HG02870 (cell line): Measurements from ENCODE around the gene ALDH3A2.
"Not testable (repeated sequence)": the region's sequence is repeated elsewhere in the genome, so short reads cannot be mapped to it uniquely, and the experiment has no call there.

Source experiments
- ATAC-seq: cut with Tn5 transposase; IDR thresholded peaks from one replicate; pipeline ENCODE4 v1.9.1; 2021; ENCODE audit warnings: mild to moderate bottlenecking, moderate library complexity; ENCODE audit not compliant: unreplicated experiment

The ALDH3A2 gene

GRCh38 chr17:19677736-19678379, 29.3 kb downstream of the ALDH3A2 start:
- no peak for ATAC-seq

- ATAC-seq, result no peak
Measured at GRCh38 chr17:19678581-19679453, 30.3 kb downstream of the ALDH3A2 start.

- ATAC-seq, result no peak
Measured at GRCh38 chr17:19683117-19683516, 34.6 kb downstream of the ALDH3A2 start.

DNA sequence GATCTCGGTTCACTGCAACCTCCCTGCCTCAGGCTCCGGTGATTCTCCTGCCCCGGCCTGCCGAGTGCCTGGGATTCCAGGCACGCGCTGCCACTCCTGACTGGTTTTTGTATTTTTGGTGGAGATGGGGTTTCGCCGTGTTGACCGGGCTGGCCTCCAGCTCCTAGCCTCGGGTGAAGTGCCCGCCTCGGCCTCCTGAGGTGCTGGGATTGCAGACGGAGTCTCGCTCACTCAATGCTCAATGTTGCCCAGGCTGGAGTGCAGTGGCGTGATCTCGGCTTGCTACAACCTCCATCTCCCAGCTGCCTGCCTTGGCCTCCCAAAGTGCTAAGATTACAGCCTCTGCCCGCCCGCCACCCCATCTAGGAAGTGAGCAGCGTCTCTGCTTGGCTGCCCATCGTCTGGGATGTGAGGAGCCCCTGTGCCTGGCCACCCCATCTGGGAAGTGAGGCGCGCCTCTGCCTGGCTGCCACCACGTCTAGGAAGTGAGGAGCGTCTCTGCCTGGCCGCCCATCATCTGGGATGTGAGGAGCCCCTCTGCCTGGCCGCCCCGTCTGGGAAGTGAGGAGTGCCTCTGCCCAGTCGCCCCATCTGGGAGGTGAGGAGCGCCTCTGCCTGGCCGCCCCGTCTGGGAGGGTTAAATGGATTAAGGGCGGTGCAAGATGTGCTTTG, 36.5 kb downstream of the ALDH3A2 start:
- not testable (repeated sequence) for ATAC-seq

GRCh38 chr17:19686400-19687090, 38.0 kb downstream of the ALDH3A2 start:
- no peak for ATAC-seq

GRCh38 chr17:19702217-19702641, 53.7 kb downstream of the ALDH3A2 start:
- no peak for ATAC-seq

GRCh38 chr17:19703106-19703827, 54.7 kb downstream of the ALDH3A2 start:
- ATAC-seq, result no peak

DNA sequence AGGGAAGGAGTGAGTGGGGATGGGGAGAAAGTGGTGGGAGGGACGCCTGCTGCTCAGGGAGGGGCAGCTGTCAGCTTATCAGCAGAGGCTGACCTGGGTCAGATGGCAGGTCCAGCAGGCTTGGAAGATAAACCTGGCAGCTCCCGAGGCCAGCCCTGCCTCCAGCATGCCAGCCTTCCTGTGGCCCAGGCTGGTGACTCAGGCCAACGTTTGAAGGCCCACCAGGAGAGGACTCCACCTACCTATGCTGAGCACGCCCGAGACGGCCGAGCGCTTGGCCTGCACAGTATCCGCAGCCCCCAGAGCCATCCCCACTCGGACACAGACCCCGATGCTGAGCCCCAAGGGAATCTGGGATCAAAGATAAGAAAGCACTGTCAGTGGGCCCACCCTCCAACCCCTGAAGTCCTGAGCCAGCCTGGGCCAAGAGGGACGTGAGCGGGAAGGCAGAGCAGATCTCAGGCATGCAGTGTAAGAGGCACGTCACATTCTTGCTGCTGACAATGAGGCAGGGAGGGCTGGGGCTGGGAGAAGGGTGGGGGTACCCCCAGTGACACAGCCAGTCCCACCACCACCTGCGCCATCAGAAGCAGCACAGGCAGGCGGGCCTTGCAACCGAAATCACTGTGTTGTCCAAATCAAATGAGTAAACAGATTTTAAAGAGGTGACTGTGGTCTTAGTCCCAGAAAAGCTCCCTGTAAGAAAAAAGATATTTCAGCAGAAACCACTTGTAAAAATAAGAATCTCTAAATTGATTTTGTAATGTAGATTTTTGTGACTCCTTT, 55.5 kb downstream of the ALDH3A2 start:
- no peak for ATAC-seq

DNA sequence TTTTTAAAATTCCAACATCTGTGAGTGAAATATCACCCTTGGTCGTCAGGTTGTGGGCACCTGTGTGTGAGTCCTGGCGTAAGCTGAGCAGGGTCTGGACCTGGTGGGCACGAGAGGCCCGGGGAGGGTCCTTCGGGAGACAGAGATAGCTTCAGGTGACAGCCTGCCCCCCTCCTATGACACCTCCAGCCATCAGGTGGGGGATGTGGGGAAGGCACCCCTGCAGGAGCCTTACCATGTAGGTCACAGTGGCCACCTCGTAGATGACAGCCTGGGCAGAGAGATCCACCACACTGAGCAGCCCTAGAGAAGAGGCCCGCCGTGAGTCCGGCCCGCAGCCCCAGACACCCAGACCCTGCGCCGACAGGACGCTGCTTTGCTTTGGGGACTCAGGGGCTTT, 56.6 kb downstream of the ALDH3A2 start:
- no peak for ATAC-seq

GRCh38 chr17:19705771-19706770, 57.5 kb downstream of the ALDH3A2 start:
- ATAC-seq, result no peak

DNA sequence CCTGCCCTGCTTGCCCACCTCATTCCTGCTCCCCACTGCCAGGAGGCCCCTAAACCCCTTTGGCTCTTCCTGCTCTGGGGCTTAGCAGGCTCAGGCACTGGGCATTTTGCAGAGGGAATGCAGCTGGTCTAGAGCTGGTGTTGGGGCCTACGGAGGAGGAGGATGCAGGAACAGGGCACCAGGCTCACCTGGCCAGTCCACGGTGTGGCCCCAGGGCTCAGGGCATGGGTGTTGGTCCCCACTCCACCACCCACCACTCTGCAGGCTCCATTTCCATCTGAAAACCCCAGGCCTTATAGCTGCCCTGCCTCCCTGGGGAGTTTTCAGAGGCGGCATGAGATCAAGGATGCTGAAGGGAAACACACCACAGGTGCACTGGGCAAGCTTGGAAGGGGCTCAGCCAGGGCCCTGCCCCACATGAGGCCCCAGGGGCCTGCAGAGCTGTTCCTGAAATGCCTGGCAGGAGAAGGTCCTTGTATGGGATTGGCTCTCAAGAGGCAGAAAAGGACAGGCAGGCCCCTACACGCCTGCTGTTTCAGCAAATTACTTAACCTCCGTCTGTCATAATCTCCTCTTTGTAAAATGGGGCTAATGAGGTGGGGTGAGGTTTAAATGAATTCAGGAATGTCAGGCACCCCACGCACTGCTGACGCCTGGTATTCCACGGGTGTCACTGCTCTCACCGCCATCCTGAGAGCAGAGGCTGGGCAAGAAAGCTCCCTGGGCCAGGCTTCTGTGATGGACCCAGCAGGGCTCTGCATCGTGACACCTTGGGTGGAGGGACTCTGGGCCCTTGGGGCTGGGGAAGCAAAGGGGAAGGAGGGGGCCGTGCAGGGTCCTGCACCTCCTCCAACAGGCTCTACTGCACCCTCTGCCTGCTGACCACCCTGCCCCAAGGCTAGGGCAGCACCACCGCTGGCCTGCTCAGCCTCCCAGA, 58.5 kb downstream of the ALDH3A2 start:
- no peak for ATAC-seq

GRCh38 chr17:19707728-19708221, 59.2 kb downstream of the ALDH3A2 start:
- no peak for ATAC-seq

GRCh38 chr17:19708431-19709175, 60.1 kb downstream of the ALDH3A2 start:
- ATAC-seq, result no peak

- ATAC-seq, result no peak
Measured at GRCh38 chr17:19709841-19710240, 61.3 kb downstream of the ALDH3A2 start.

DNA sequence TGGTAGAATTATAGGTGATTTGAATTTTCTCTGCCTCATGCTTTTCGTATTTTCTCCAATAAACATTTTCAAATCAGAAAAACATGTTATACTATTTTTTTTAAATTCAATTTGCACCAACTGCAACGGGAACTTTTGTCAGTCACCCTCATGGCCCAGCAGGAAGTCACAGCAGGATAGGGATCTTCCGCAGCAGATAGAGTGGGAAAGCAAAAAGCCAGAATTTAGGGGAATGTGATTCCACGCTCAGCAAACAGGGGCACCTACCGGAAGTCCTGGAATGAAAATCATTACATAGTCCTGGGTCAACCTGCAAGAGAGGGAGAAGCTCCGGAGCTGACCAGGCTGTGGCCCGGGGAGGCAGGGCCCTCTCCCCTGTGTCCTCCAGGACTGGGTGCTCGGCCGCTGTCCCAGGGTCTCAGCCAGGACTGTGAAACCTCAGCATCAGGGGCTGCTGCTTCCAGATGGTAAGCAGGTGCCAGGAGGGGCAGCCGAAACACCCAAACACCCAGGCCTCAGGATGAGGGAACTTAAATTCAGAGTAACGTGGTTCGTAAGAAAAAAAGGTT, 64.0 kb downstream of the ALDH3A2 start:
- ATAC-seq, result no peak

- ATAC-seq, result no peak
Measured at GRCh38 chr17:19713462-19713861, 64.9 kb downstream of the ALDH3A2 start.
